Measurements from ENCODE around the gene SC5D. TPM values are rescaled to one million over a fixed set of nuclear protein-coding genes. Genes with fewer than 3 reads are reported as not detected.

The SC5D gene
- polyA plus RNA-seq, 1 experiment = 14.6 TPM

- no peaks in the 10 kb centered on the region for H3K36me3 ChIP-seq (ENCODE audit: control insufficient read depth, insufficient read depth, low read length)
- ChIA-PET CTCF (interaction anchor here (1.5 kb wide), 1 partner anchor 9 kb away, joined by 4 read pairs; no protein-coding TSS in a partner anchor), POLR2A (no interaction called here)
- DNase-seq (ENCODE audit: low read depth) = no peak
- H3K4me3 ChIP-seq (ENCODE audit: low read depth, low read length) = no peak overlapping the region
- TF ChIP-seq, protein P1, sequence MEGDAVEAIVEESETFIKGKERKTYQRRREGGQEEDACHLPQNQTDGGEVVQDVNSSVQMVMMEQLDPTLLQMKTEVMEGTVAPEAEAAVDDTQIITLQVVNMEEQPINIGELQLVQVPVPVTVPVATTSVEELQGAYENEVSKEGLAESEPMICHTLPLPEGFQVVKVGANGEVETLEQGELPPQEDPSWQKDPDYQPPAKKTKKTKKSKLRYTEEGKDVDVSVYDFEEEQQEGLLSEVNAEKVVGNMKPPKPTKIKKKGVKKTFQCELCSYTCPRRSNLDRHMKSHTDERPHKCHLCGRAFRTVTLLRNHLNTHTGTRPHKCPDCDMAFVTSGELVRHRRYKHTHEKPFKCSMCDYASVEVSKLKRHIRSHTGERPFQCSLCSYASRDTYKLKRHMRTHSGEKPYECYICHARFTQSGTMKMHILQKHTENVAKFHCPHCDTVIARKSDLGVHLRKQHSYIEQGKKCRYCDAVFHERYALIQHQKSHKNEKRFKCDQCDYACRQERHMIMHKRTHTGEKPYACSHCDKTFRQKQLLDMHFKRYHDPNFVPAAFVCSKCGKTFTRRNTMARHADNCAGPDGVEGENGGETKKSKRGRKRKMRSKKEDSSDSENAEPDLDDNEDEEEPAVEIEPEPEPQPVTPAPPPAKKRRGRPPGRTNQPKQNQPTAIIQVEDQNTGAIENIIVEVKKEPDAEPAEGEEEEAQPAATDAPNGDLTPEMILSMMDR (IDR thresholded peaks at IDR 0.05; ENCODE audit: insufficient read depth, low read depth, low read length) = no peak
- H3K27me3 ChIP-seq (ENCODE audit: control insufficient read depth, insufficient read depth, low read length) = no peaks in the 10 kb centered on the region
These were observed 35.3 kb upstream of the SC5D start for GRCh38 chr11:121257289-121257688.

- no peak for DNase-seq (ENCODE audit: low read depth)
- Histone ChIP-seq H3K36me3 (ENCODE audit: control insufficient read depth, insufficient read depth, low read length) (no peaks in the 10 kb centered on the region), H3K27me3 (ENCODE audit: control insufficient read depth, insufficient read depth, low read length) (no peaks in the 10 kb centered on the region), H3K4me3 (ENCODE audit: low read depth, low read length) (no peak overlapping the region)
- POLR2A ChIA-PET = no interaction called here
- TF ChIP-seq, protein P1 (IDR thresholded peaks at IDR 0.05; ENCODE audit: insufficient read depth, low read depth, low read length) = no peak
- CTCF ChIA-PET = interaction anchor here (1.5 kb wide), 1 partner anchor 9 kb away, joined by 4 read pairs; no protein-coding TSS in a partner anchor
These were observed 34.6 kb upstream of the SC5D start for GRCh38 chr11:121257976-121258375.

GRCh38 chr11:121265586-121265985 is 27.0 kb upstream of the SC5D start:
- Histone ChIP-seq H3K27me3 (ENCODE audit: control insufficient read depth, insufficient read depth, low read length) (no peaks in the 10 kb centered on the region; the same call in none of the 2 replicates), H3K4me3 (ENCODE audit: low read depth, low read length) (no peak overlapping the region), H3K36me3 (ENCODE audit: control insufficient read depth, insufficient read depth, low read length) (no peaks in the 10 kb centered on the region)
- DNase-seq (ENCODE audit: low read depth) = no peak
- POLR2A ChIA-PET = no interaction called here
- TF ChIP-seq, protein P1 (IDR thresholded peaks at IDR 0.05; ENCODE audit: insufficient read depth, low read depth, low read length) = no peak
- CTCF ChIA-PET = no interaction called here

GRCh38 chr11:121268581-121268980 is 24.0 kb upstream of the SC5D start:
- CTCF ChIA-PET = no interaction called here

GRCh38 chr11:121270001-121270678 is 22.4 kb upstream of the SC5D start:
- Histone ChIP-seq H3K27me3 (ENCODE audit: control insufficient read depth, insufficient read depth, low read length) (peaks cover 2% of the 10 kb centered on the region; the same call in 1 of the 2 replicates), H3K36me3 (ENCODE audit: control insufficient read depth, insufficient read depth, low read length) (no peaks in the 10 kb centered on the region), H3K4me3 (ENCODE audit: low read depth, low read length) (no peak overlapping the region)
- TF ChIP-seq, protein P1 (IDR thresholded peaks at IDR 0.05; ENCODE audit: insufficient read depth, low read depth, low read length) = no peak
- ChIA-PET POLR2A (no interaction called here), CTCF (no interaction called here)
- DNase-seq (ENCODE audit: low read depth) = no peak

More at GRCh38 chr11:121268581-121268980, 24.0 kb upstream of the SC5D start:
- Histone ChIP-seq H3K36me3 (ENCODE audit: control insufficient read depth, insufficient read depth, low read length) (no peaks in the 10 kb centered on the region), H3K4me3 (ENCODE audit: low read depth, low read length) (no peak overlapping the region), H3K27me3 (ENCODE audit: control insufficient read depth, insufficient read depth, low read length) (peaks cover 2% of the 10 kb centered on the region)
- TF ChIP-seq, protein P1 (IDR thresholded peaks at IDR 0.05; ENCODE audit: insufficient read depth, low read depth, low read length) = no peak
- DNase-seq (ENCODE audit: low read depth) = no peak
- POLR2A ChIA-PET = no interaction called here

Measured in BJ (cell line).